Mesendoderm (in vitro differentiated cells): ENCODE results near the gene DPYD.

Source experiments
- DNase-seq: peaks from one replicate; pipeline ENCODE4 v3.0.0; 2013
- H2AK5ac ChIP-seq: 2 replicates; pipeline ENCODE4 v1.6.1; 2013; ENCODE audit warnings: low read length, inconsistent platforms
- H2BK120ac ChIP-seq: 2 replicates; pipeline ENCODE4 v1.6.1; 2013; ENCODE audit warnings: low read depth, mild to moderate bottlenecking, low read length, moderate library complexity, mixed read lengths
- H2BK15ac ChIP-seq: replicated peaks from 2 replicates; pipeline ENCODE4 v1.6.1; 2013; ENCODE audit warnings: low read depth, mild to moderate bottlenecking, moderate library complexity
- H2BK5ac ChIP-seq: 2 replicates; pipeline ENCODE4 v1.6.1; 2013; ENCODE audit warnings: low read length, inconsistent platforms
- H3K18ac ChIP-seq: 2 replicates; pipeline ENCODE4 v1.6.1; 2013; ENCODE audit warnings: mild to moderate bottlenecking, low read length, mixed read lengths
- H3K23ac ChIP-seq: one replicate; pipeline ENCODE4 v1.6.1; 2013; ENCODE audit warnings: low read length
- H3K27ac ChIP-seq: 2 replicates; pipeline ENCODE4 v1.5.1; 2013; ENCODE audit warnings: low read depth, mild to moderate bottlenecking, inconsistent platforms, low read length, moderate library complexity
- H3K27me3 ChIP-seq: 2 replicates; pipeline ENCODE4 v1.6.1; 2013; ENCODE audit warnings: low read length, control low read depth, mild to moderate bottlenecking, inconsistent platforms; ENCODE audit not compliant: insufficient read depth, poor library complexity
- H3K36me3 ChIP-seq: 2 replicates; pipeline ENCODE4 v1.6.1; 2013; ENCODE audit warnings: low read length, inconsistent platforms; ENCODE audit not compliant: control insufficient read depth, insufficient read depth
- H3K4ac ChIP-seq: one replicate; pipeline ENCODE4 v1.6.1; 2013; ENCODE audit warnings: low read depth, mild to moderate bottlenecking, low read length, moderate library complexity
- H3K4me1 ChIP-seq: 2 replicates; pipeline ENCODE4 v1.6.1; 2013; ENCODE audit warnings: low read depth, low read length, inconsistent platforms; ENCODE audit not compliant: control insufficient read depth
- H3K4me2 ChIP-seq: 2 replicates; pipeline ENCODE4 v1.6.1; 2013; ENCODE audit warnings: low read length
- H3K4me3 ChIP-seq: 2 replicates; pipeline ENCODE4 v1.5.1; 2013; ENCODE audit warnings: mild to moderate bottlenecking, low read length
- H3K56ac ChIP-seq: one replicate; pipeline ENCODE4 v1.6.1; 2013; ENCODE audit warnings: low read length
- H3K79me1 ChIP-seq: 2 replicates; pipeline ENCODE4 v1.6.1; 2013; ENCODE audit warnings: low read length, inconsistent platforms
- H3K79me2 ChIP-seq: 2 replicates; pipeline ENCODE4 v1.6.1; 2013; ENCODE audit warnings: mild to moderate bottlenecking, low read length; ENCODE audit not compliant: control insufficient read depth, insufficient read depth
- H3K9ac ChIP-seq: 2 replicates; pipeline ENCODE4 v1.6.1; 2013; ENCODE audit warnings: low read length, inconsistent platforms
- H4K5ac ChIP-seq: one replicate; pipeline ENCODE4 v1.6.1; 2013; ENCODE audit warnings: low read length
- H4K8ac ChIP-seq: one replicate; pipeline ENCODE4 v1.6.1; 2013; ENCODE audit warnings: low read depth, mild to moderate bottlenecking, control low read depth, low read length, moderate library complexity
- WGBS: extraction: QIAGEN DNeasy Blood & Tissue Kit; methylation state at CpG from one replicate; pipeline ENCODE4 v1.1.7; 2013; ENCODE audit warnings: low lambda C conversion rate, missing lambda C conversion rate; ENCODE audit not compliant: insufficient coverage; ENCODE audit errors: extremely low coverage; 5-methylcytosine and 5-hydroxymethylcytosine counted together

Gene DPYD

DNA sequence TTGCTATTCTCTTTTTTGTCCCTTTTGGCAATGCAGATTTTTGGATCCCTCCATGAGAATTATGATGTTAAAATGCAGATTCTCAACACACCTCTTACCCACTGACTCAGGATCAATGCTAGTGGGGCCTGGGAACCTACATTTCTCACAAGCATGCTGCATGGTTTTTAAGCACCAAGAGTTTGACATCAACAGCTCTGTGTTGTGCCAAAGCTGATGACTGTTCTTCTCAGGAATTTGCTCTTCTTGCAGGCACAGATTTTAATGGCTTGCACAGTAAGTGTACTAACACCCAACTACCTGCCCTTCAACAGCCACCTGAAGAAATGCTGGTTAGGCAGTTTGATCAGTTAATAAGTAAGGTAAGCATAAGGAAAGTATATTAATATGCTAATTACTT, 730.5 kb downstream of the DPYD start:
- Histone ChIP-seq H3K27ac (no peak overlapping the region), H3K4me3 (no peak overlapping the region), H2BK5ac (no peak overlapping the region), H3K79me1 (no peaks in the 10 kb centered on the region), H3K4ac (no peak overlapping the region), H3K27me3 (no peaks in the 10 kb centered on the region), H3K79me2 (no peaks in the 10 kb centered on the region), H2AK5ac (no peak overlapping the region), H3K4me1 (no peaks in the 10 kb centered on the region), H3K23ac (no peak overlapping the region), H3K36me3 (no peaks in the 10 kb centered on the region), H4K8ac (no peak overlapping the region), H3K56ac (no peak overlapping the region), H2BK120ac (no peak overlapping the region), H3K9ac (no peak overlapping the region), H3K18ac (no peak overlapping the region), H2BK15ac (no peak overlapping the region), H4K5ac (no peak overlapping the region), H3K4me2 (no peak overlapping the region)
- DNase-seq, result peak; percentile 12

GRCh38 chr1:97186381-97186780, 734.5 kb downstream of the DPYD start:
- Histone ChIP-seq H2BK15ac (no peak overlapping the region), H2AK5ac (no peak overlapping the region), H3K79me1 (no peaks in the 10 kb centered on the region), H3K18ac (no peak overlapping the region), H3K56ac (no peak overlapping the region), H3K9ac (no peak overlapping the region), H3K27me3 (no peaks in the 10 kb centered on the region), H2BK120ac (no peak overlapping the region), H3K4me1 (no peaks in the 10 kb centered on the region), H4K8ac (no peak overlapping the region), H3K23ac (no peak overlapping the region), H4K5ac (no peak overlapping the region), H3K79me2 (no peaks in the 10 kb centered on the region), H3K4me3 (no peak overlapping the region), H3K4me2 (no peak overlapping the region), H3K36me3 (no peaks in the 10 kb centered on the region), H3K27ac (no peak overlapping the region), H3K4ac (no peak overlapping the region), H2BK5ac (no peak overlapping the region)
- no CpG with 5 or more reads among the region's 6 CpGs for WGBS
- peak; percentile 38 for DNase-seq

DNA sequence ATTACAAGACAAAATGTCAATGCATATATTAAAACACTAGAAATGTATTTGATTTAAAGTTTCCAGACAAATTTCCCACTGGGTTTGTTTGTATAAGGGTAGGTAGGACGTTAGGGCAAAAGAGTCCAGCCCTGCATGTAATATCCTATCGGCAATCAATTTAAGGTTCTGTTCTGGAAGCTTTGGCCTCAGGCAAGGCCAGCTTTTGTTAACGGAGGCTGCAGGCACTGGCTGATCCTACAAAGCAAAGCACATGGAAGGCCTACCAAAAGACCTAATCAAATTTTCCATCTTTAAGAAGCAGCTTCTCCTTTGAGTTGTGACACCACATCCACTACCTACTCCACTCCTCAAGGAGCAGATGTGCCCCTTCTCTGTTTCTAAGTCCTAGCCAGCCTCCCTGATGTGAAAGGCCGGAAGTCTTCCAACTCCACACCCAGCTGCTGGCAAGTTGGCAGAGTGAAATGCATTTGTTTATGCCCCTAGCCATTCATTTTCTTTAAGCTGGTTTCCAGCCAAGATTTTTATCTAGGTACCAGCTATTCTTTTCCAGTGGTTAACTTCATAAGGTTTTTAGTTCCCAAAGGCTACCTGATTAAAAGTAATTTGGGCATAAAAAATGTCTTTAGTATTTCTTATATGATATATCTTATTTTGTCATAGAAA, 746.7 kb downstream of the DPYD start:
- H3K4ac ChIP-seq, result no peak overlapping the region
- H3K79me1 ChIP-seq, result no peaks in the 10 kb centered on the region
- no peak overlapping the region for H3K23ac ChIP-seq
- no peak for DNase-seq
- no peak overlapping the region for H3K9ac ChIP-seq
- H4K8ac ChIP-seq, result no peak overlapping the region
- WGBS, result no CpG with 5 or more reads among the region's 4 CpGs
- no peak overlapping the region for H3K4me3 ChIP-seq
- no peak overlapping the region for H2BK5ac ChIP-seq
- H2BK120ac ChIP-seq, result no peak overlapping the region
- H3K4me2 ChIP-seq, result no peak overlapping the region
- no peak overlapping the region for H4K5ac ChIP-seq
- H3K27me3 ChIP-seq, result no peaks in the 10 kb centered on the region
- H2BK15ac ChIP-seq, result no peak overlapping the region
- H3K4me1 ChIP-seq, result no peaks in the 10 kb centered on the region
- H3K56ac ChIP-seq, result no peak overlapping the region
- H3K36me3 ChIP-seq, result no peaks in the 10 kb centered on the region
- no peak overlapping the region for H3K18ac ChIP-seq
- no peaks in the 10 kb centered on the region for H3K79me2 ChIP-seq
- H2AK5ac ChIP-seq, result no peak overlapping the region
- no peak overlapping the region for H3K27ac ChIP-seq

DNA sequence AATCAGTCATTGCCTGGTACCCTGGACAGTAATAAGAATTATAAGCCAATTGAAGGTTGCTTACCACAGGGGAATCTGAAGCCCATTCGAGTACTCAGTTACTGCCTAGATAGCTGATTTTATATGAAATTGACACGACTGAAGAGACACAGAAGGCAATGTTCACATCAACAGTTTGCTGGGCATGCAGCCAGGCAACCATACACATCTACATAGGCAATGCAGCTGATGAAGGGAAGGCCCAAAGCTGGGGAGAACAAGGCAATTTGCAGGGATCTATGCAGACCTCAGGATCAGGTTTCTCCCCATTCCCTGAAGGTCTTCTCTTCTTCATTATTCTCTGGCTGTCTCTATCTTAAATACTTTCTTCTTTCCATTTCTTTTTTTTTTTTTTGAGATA, 750.5 kb downstream of the DPYD start:
- no peaks in the 10 kb centered on the region for H3K79me1 ChIP-seq
- H4K5ac ChIP-seq, result no peak overlapping the region
- no peak overlapping the region for H3K4ac ChIP-seq
- H2AK5ac ChIP-seq, result no peak overlapping the region
- no CpG with 5 or more reads among the region's 2 CpGs for WGBS
- H4K8ac ChIP-seq, result no peak overlapping the region
- H2BK15ac ChIP-seq, result no peak overlapping the region
- H3K27me3 ChIP-seq, result no peaks in the 10 kb centered on the region
- no peak overlapping the region for H3K56ac ChIP-seq
- no peaks in the 10 kb centered on the region for H3K79me2 ChIP-seq
- no peaks in the 10 kb centered on the region for H3K4me1 ChIP-seq
- no peak overlapping the region for H3K4me2 ChIP-seq
- H3K36me3 ChIP-seq, result no peaks in the 10 kb centered on the region
- no peak overlapping the region for H3K4me3 ChIP-seq
- H3K23ac ChIP-seq, result no peak overlapping the region
- no peak overlapping the region for H3K9ac ChIP-seq
- H2BK120ac ChIP-seq, result no peak overlapping the region
- no peak overlapping the region for H3K18ac ChIP-seq
- no peak overlapping the region for H2BK5ac ChIP-seq
- DNase-seq, result no peak
- no peak overlapping the region for H3K27ac ChIP-seq

DNA sequence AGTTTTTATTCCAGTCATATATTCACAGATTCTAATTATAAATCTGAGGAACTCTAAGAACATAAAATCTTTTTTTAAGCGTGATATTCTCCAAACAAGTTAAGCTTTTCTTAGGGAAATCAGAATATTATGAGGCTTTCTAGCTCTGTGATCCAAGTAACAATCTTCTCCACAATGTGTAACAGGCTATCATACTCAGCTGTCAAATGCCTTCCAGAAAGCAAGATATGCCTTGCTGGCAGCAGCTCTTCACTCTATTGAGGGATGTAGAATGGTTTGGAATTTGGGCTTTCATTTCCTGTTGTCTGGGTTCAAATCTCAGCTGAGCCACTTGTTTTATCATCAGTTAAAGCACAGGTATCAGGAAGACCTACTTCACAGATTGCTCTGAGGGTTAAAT, 752.8 kb downstream of the DPYD start:
- WGBS, result no CpG with 5 or more reads among the region's 1 CpG
- Histone ChIP-seq H3K4ac (no peak overlapping the region), H2BK15ac (no peak overlapping the region), H4K8ac (no peak overlapping the region), H3K36me3 (no peaks in the 10 kb centered on the region), H3K4me1 (no peaks in the 10 kb centered on the region), H3K18ac (no peak overlapping the region), H2BK5ac (no peak overlapping the region), H3K27ac (no peak overlapping the region), H3K79me2 (no peaks in the 10 kb centered on the region), H3K56ac (no peak overlapping the region), H3K4me3 (no peak overlapping the region), H3K4me2 (no peak overlapping the region), H2AK5ac (no peak overlapping the region), H3K27me3 (no peaks in the 10 kb centered on the region), H3K79me1 (no peaks in the 10 kb centered on the region), H4K5ac (no peak overlapping the region), H3K9ac (no peak overlapping the region), H3K23ac (no peak overlapping the region), H2BK120ac (no peak overlapping the region)
- no peak for DNase-seq

DNA sequence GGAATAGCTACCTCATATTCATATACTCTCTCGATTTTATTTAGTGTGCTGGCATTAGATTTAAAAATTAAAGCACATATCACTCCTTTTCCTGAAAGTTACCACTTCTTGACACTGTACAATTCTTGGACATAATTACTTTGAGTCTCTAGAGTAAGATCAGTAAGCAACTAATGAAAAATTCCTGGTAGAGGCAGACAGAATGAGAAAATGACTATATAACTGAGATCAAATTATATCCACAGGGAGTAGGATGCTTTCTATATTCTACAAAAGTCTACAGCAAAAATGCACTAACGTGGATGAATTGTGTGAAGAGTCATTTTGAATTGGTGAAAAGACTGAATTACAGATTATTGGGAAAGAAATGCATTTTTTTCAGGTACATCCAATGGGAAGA, 753.6 kb downstream of the DPYD start:
- no peak for DNase-seq
- WGBS, result no CpG with 5 or more reads among the region's 2 CpGs
- Histone ChIP-seq H3K36me3 (no peaks in the 10 kb centered on the region), H3K4me3 (no peak overlapping the region), H4K8ac (no peak overlapping the region), H3K79me1 (no peaks in the 10 kb centered on the region), H3K18ac (no peak overlapping the region), H4K5ac (no peak overlapping the region), H2BK120ac (no peak overlapping the region), H2AK5ac (no peak overlapping the region), H3K27me3 (no peaks in the 10 kb centered on the region), H2BK15ac (no peak overlapping the region), H3K79me2 (no peaks in the 10 kb centered on the region), H3K23ac (no peak overlapping the region), H2BK5ac (no peak overlapping the region), H3K56ac (no peak overlapping the region), H3K9ac (no peak overlapping the region), H3K4ac (no peak overlapping the region), H3K4me2 (no peak overlapping the region), H3K27ac (no peak overlapping the region), H3K4me1 (no peaks in the 10 kb centered on the region)
